BJ (cell line): Measurements from ENCODE around the gene HSPH1. TPM values are rescaled to one million over a fixed set of nuclear protein-coding genes. Genes with fewer than 3 reads are reported as not detected.

Experiments used
- CTCF ChIA-PET: fragments of 350-600 bp; formaldehyde crosslinking; extraction: SDS; loops from one replicate; lab custom pipeline; 2021; ENCODE audit warnings: antibody characterized with exemption, inconsistent platforms; lab: Yijun Ruan, JAX
- POLR2A ChIA-PET: fragments of 300-600 bp; sonication (Branson Sonifier 250); formaldehyde crosslinking; extraction: SDS; loops from one replicate; lab custom pipeline; 2021; ENCODE audit warnings: antibody characterized with exemption; lab: Charles Lee
- DNase-seq: peaks from one replicate; pipeline ENCODE4 v3.0.0-alpha.2; 2011; ENCODE audit warnings: low read depth
- H3K27me3 ChIP-seq: 2 replicates; pipeline ENCODE4 v1.6.0; 2011; ENCODE audit warnings: low read length; ENCODE audit not compliant: control insufficient read depth, insufficient read depth
- H3K36me3 ChIP-seq: 2 replicates; pipeline ENCODE4 v1.5.1; 2011; ENCODE audit warnings: low read length; ENCODE audit not compliant: control insufficient read depth, insufficient read depth
- H3K4me3 ChIP-seq: 2 replicates; pipeline ENCODE4 v1.5.1; 2011; ENCODE audit warnings: low read depth, mild to moderate bottlenecking, control low read depth, low read length
- polyA plus RNA-seq: library from polyadenylated mRNA; depleted of rRNA; stranded (reverse); fragments of >200 nt; gene quantifications from 2 replicates; pipeline ENCODE4 v1.2.3, GENCODE V29; 2011
- TF ChIP-seq, protein P1 (sequence below): IDR thresholded peaks from 2 replicates; pipeline ENCODE4 v1.5.1; 2011; ENCODE audit warnings: low read depth, mild to moderate bottlenecking, control low read depth, inconsistent platforms, low read length, moderate library complexity; ENCODE audit not compliant: insufficient read depth

Gene HSPH1
- polyA plus RNA-seq, 1 experiment: 15.0 TPM

GRCh38 chr13:31131470-31131961 lies 30.2 kb downstream of the HSPH1 start:
- no peak for DNase-seq
- Histone ChIP-seq H3K27me3 (peaks cover 7% of the 10 kb centered on the region), H3K4me3 (no peak overlapping the region), H3K36me3 (no peaks in the 10 kb centered on the region)
- TF ChIP-seq, protein P1, sequence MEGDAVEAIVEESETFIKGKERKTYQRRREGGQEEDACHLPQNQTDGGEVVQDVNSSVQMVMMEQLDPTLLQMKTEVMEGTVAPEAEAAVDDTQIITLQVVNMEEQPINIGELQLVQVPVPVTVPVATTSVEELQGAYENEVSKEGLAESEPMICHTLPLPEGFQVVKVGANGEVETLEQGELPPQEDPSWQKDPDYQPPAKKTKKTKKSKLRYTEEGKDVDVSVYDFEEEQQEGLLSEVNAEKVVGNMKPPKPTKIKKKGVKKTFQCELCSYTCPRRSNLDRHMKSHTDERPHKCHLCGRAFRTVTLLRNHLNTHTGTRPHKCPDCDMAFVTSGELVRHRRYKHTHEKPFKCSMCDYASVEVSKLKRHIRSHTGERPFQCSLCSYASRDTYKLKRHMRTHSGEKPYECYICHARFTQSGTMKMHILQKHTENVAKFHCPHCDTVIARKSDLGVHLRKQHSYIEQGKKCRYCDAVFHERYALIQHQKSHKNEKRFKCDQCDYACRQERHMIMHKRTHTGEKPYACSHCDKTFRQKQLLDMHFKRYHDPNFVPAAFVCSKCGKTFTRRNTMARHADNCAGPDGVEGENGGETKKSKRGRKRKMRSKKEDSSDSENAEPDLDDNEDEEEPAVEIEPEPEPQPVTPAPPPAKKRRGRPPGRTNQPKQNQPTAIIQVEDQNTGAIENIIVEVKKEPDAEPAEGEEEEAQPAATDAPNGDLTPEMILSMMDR: no peak
- CTCF ChIA-PET: interaction anchor here (1.1 kb wide), 1 partner anchor 8 kb away, joined by 3 read pairs; no protein-coding TSS in a partner anchor
- POLR2A ChIA-PET: no interaction called here

- Histone ChIP-seq H3K4me3 (no peak overlapping the region), H3K36me3 (no peaks in the 10 kb centered on the region), H3K27me3 (peaks cover 7% of the 10 kb centered on the region)
- TF ChIP-seq, protein P1: no peak
- ChIA-PET POLR2A (no interaction called here), CTCF (no interaction called here)
- DNase-seq: no peak
Observed at GRCh38 chr13:31129419-31129818, 32.3 kb downstream of the HSPH1 start.

DNA sequence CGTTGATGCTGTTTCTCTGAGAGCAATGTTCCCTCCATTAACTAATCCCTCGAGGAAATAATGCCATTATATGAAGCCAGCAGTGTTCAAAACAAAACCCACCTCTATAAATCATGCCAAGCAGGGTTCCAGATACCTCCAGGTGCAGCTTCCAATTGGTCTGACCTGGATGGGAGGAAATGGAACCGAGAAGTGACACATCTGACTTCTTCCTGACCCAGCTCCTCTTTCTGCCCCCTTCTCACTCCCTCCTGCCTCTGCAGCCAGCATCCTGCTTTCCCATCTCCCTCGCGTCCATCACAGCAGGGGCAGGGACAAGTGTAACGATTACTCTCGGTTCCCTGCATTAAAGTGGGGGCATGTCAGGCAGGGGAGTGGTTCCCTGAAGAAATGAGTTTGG lies 37.5 kb downstream of the HSPH1 start:
- no peaks in the 10 kb centered on the region for H3K36me3 ChIP-seq
- H3K4me3 ChIP-seq: no peak overlapping the region
- ChIA-PET CTCF (interaction anchor here (1.3 to 1.8 kb wide), 2 partner anchors 11 to 34 kb away, joined by 4 to 5 read pairs; no protein-coding TSS in a partner anchor), POLR2A (no interaction called here)
- H3K27me3 ChIP-seq: peaks cover 29% of the 10 kb centered on the region
- TF ChIP-seq, protein P1: no peak
- DNase-seq: no peak

GRCh38 chr13:31122544-31123260 lies 39.0 kb downstream of the HSPH1 start:
- POLR2A ChIA-PET: no interaction called here
- DNase-seq: no peak
- TF ChIP-seq, protein P1: no peak
- CTCF ChIA-PET: interaction anchor here (1.8 kb wide), 1 partner anchor 16 kb away, joined by 3 read pairs; no protein-coding TSS in a partner anchor
- Histone ChIP-seq H3K36me3 (no peaks in the 10 kb centered on the region), H3K27me3 (peaks cover 32% of the 10 kb centered on the region), H3K4me3 (no peak overlapping the region)

GRCh38 chr13:31122143-31122542 lies 39.6 kb downstream of the HSPH1 start:
- peaks cover 33% of the 10 kb centered on the region for H3K27me3 ChIP-seq
- POLR2A ChIA-PET: interaction anchor here (0.6 kb wide), 1 partner anchor 505 kb away, joined by 3 read pairs; no protein-coding TSS in a partner anchor

More at GRCh38 chr13:31122143-31122542, 39.6 kb downstream of the HSPH1 start:
- Histone ChIP-seq H3K36me3 (no peaks in the 10 kb centered on the region), H3K4me3 (no peak overlapping the region)
- CTCF ChIA-PET: interaction anchor here (1.8 kb wide), 1 partner anchor 16 kb away, joined by 3 read pairs; no protein-coding TSS in a partner anchor
- TF ChIP-seq, protein P1: no peak
- DNase-seq: no peak
